ENCODE measurements around the gene ZFYVE19. TPM values are rescaled to one million over a fixed set of nuclear protein-coding genes. Genes with fewer than 3 reads are reported as not detected.

ZFYVE19 gene
- total and polyA plus RNA-seq, 2 of the 4 experiments (the other 2 are of a cell fraction), result 22.6 to 29.6 TPM

GRCh38 chr15:40854161-40854560 is 47.3 kb downstream of the ZFYVE19 start:
- no peak overlapping the region for H2BK20ac ChIP-seq (ENCODE audit: low read depth, low read length)
- H2AK9ac ChIP-seq (replicated peaks; ENCODE audit: low read depth, low read length, poor library complexity), result no peak overlapping the region
- no peak overlapping the region for H4K91ac ChIP-seq (ENCODE audit: insufficient read depth, low read depth, low read length)
- no peak overlapping the region for H3K4me3 ChIP-seq (ENCODE audit: insufficient read depth, low read depth, low read length)
- ATAC-seq (ENCODE audit: low read depth) (no peak), DNase-seq (no peak)
- intact Hi-C loops (cut with micrococcal nuclease) (no loop called here), in situ Hi-C loops (cut with MboI; ENCODE audit: low sequenced_read_pairs) (no loop called here), dilution Hi-C loops (cut with HindIII; ENCODE audit: low sequenced_read_pairs, unreplicated experiment) (no loop called here)
- no peak overlapping the region for H2BK5ac ChIP-seq (ENCODE audit: low read depth, low read length, poor library complexity, severe bottlenecking)
- no peaks in the 10 kb centered on the region; the same call in 1 of the 2 replicates for H4K20me1 ChIP-seq (ENCODE audit: insufficient read depth, low read length)
- no peak overlapping the region for H3K4me2 ChIP-seq (ENCODE audit: low read depth, low read length)
- ChIA-PET CTCF (no interaction called here), POLR2A (ENCODE audit: unreplicated experiment) (no interaction called here)
- H3K14ac ChIP-seq (replicated peaks; ENCODE audit: low read depth, low read length), result no peak overlapping the region
- no peaks in the 10 kb centered on the region for H3K36me3 ChIP-seq (ENCODE audit: control insufficient read depth, insufficient read depth, low read length)
- H4K8ac ChIP-seq (ENCODE audit: low read depth in 2 of 2, low read length in 2 of 2), result no peak overlapping the region
- no peak overlapping the region for H3K56ac ChIP-seq (ENCODE audit: extremely low read depth, insufficient read depth, low read length)
- H3K4me1 ChIP-seq (ENCODE audit: control insufficient read depth, insufficient read depth, low read length), result no peaks in the 10 kb centered on the region
- no peak overlapping the region for H4K5ac ChIP-seq (ENCODE audit: low read depth, low read length)
- H3K18ac ChIP-seq (ENCODE audit: low read depth, low read length), result no peak overlapping the region
- H2BK15ac ChIP-seq (ENCODE audit: low read depth, low read length), result no peak overlapping the region
- H3K9ac ChIP-seq (ENCODE audit: low read depth, low read length), result no peak overlapping the region
- H3K4ac ChIP-seq (ENCODE audit: low read depth, low read length), result no peak overlapping the region
- H3K27ac ChIP-seq (ENCODE audit: insufficient read depth, low read length), result no peak overlapping the region
- no CpG with 5 or more reads among the region's 10 CpGs for WGBS, 2 experiments (ENCODE audit: extremely low coverage in 2 of 2, insufficient read length in 1 of 2)
- H3K79me1 ChIP-seq (ENCODE audit: low read depth in 1 of 2, low read length in 2 of 2), result no peaks in the 10 kb centered on the region
- H2AK5ac ChIP-seq (ENCODE audit: low read depth, low read length), result no peak overlapping the region
- no peak overlapping the region for H3K23ac ChIP-seq (ENCODE audit: low read depth, low read length)
- H2AFZ ChIP-seq (replicated peaks; ENCODE audit: low read length, poor library complexity), result no peak overlapping the region
- no peak overlapping the region for H2BK120ac ChIP-seq (ENCODE audit: low read depth, low read length)
- peaks cover under 1% of the 10 kb centered on the region; the same call in 1 of the 2 replicates for H3K9me1 ChIP-seq (ENCODE audit: insufficient read depth, low read length)
- TF ChIP-seq ELK1 (IDR thresholded peaks at IDR 0.05; ENCODE audit: borderline replicate concordance, low read depth, low read length) (no peak), RFX5 (IDR thresholded peaks at IDR 0.05; ENCODE audit: low read depth, low read length) (no peak), NFE2L2 (IDR thresholded peaks at IDR 0.05; ENCODE audit: low read depth, low read length) (no peak), POLR2A (IDR thresholded peaks at IDR 0.05; ENCODE audit: low read depth, low read length) (no peak), SMC3 (IDR thresholded peaks at IDR 0.05; ENCODE audit: low read depth, low read length) (no peak), CEBPB (IDR thresholded peaks at IDR 0.05; ENCODE audit: low read depth, low read length) (no peak), MXI1 (IDR thresholded peaks at IDR 0.05; ENCODE audit: borderline replicate concordance, low read depth, low read length) (no peak), USF2 (IDR thresholded peaks at IDR 0.05; ENCODE audit: low read depth, low read length) (no peak), BHLHE40 (IDR thresholded peaks at IDR 0.05; ENCODE audit: low read depth, low read length) (no peak), MAZ (IDR thresholded peaks at IDR 0.05; ENCODE audit: borderline replicate concordance, low read depth, low read length) (no peak), RCOR1 (IDR thresholded peaks at IDR 0.05; ENCODE audit: insufficient replicate concordance, low read length) (no peak), FOS (IDR thresholded peaks at IDR 0.05; ENCODE audit: low read depth, low read length) (no peak), RAD21 (IDR thresholded peaks at IDR 0.05; ENCODE audit: low read length) (no peak), CHD1 (IDR thresholded peaks at IDR 0.05; ENCODE audit: low read depth, low read length) (no peak)
- no peaks in the 10 kb centered on the region for H3K9me3 ChIP-seq (ENCODE audit: control insufficient read depth, insufficient read depth, low read length)
- no TSS peak for BruUV-seq (replicated peaks)
- H3K27me3 ChIP-seq (ENCODE audit: control insufficient read depth, insufficient read depth, low read length), result peaks cover 18% of the 10 kb centered on the region
